ENCODE data around the gene RALGPS1.

The RALGPS1 gene

DNA sequence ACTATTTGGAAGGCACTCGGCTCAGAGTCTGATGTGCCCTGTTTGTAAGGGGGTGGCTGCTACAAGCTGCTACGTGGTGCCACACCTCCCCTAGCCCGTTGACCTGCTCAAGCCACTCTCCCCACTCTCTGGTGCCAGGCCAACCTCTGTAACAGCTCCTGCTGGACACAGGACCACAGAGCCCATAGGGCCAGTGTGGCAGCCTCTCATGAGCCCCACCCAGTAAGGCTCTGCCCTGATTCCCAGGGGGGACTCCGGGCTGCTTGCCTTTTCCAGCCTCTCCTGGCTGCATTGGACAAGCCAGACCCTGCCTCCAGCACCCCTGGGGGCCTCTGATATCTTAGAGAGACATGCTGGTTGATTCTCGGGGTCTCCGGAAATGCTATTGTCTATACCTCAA lies 261.2 kb downstream of the RALGPS1 start:
- in situ Hi-C loops (cut with MboI; ENCODE audit: low sequenced_read_pairs, unreplicated experiment): no loop called here
- TF ChIP-seq, protein P1, sequence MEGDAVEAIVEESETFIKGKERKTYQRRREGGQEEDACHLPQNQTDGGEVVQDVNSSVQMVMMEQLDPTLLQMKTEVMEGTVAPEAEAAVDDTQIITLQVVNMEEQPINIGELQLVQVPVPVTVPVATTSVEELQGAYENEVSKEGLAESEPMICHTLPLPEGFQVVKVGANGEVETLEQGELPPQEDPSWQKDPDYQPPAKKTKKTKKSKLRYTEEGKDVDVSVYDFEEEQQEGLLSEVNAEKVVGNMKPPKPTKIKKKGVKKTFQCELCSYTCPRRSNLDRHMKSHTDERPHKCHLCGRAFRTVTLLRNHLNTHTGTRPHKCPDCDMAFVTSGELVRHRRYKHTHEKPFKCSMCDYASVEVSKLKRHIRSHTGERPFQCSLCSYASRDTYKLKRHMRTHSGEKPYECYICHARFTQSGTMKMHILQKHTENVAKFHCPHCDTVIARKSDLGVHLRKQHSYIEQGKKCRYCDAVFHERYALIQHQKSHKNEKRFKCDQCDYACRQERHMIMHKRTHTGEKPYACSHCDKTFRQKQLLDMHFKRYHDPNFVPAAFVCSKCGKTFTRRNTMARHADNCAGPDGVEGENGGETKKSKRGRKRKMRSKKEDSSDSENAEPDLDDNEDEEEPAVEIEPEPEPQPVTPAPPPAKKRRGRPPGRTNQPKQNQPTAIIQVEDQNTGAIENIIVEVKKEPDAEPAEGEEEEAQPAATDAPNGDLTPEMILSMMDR (IDR thresholded peaks at IDR 0.05; ENCODE audit: borderline replicate concordance, control extremely low read depth, extremely low read depth, insufficient read depth, missing control alignments): no peak
- no peak for DNase-seq (ENCODE audit: low spot score)

DNA sequence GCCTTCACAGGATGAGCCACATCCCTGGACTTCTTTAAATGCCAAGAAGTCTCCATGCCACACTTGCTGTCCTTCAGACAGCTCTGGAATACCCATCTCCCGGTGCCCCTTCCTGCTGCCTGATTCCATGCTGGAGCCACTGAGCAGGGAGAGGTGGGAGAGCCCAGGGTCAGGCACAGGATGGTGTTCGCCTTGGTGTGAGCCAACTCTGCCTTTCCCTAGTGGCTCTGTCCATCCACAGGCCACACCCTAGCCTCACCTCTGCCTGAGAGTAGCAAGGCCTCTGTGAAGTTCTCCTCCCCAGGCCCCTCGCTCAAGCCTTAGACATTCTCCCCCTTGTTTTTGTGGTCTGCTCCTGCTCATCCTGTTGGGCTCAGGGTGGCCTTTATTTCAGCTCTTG lies 262.0 kb downstream of the RALGPS1 start:
- DNase-seq (ENCODE audit: low spot score): no peak
- TF ChIP-seq, protein P1 (IDR thresholded peaks at IDR 0.05; ENCODE audit: borderline replicate concordance, control extremely low read depth, extremely low read depth, insufficient read depth, missing control alignments): no peak
- in situ Hi-C loops (cut with MboI; ENCODE audit: low sequenced_read_pairs, unreplicated experiment): no loop called here

DNA sequence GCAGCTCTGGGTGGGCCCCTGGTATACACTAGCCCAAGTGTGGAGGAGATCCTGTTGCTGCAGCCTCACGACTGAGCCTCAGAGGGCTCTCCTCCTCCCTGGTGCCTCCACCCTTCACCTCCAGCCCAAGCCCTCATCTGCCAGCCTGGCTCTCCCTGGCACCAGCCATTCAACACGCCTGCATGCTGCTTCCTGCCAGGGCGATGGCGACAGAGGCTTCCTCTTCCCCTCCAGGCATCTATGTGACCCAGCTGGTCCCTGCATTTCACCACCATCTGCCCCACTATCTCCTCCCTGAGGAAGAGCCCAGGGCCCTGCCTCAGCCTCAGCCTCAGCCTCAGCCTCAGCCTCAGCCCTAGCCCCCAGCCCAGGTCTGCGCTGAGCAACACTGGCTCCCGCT lies 262.6 kb downstream of the RALGPS1 start:
- in situ Hi-C loops (cut with MboI; ENCODE audit: low sequenced_read_pairs, unreplicated experiment): no loop called here
- DNase-seq (ENCODE audit: low spot score): no peak

DNA sequence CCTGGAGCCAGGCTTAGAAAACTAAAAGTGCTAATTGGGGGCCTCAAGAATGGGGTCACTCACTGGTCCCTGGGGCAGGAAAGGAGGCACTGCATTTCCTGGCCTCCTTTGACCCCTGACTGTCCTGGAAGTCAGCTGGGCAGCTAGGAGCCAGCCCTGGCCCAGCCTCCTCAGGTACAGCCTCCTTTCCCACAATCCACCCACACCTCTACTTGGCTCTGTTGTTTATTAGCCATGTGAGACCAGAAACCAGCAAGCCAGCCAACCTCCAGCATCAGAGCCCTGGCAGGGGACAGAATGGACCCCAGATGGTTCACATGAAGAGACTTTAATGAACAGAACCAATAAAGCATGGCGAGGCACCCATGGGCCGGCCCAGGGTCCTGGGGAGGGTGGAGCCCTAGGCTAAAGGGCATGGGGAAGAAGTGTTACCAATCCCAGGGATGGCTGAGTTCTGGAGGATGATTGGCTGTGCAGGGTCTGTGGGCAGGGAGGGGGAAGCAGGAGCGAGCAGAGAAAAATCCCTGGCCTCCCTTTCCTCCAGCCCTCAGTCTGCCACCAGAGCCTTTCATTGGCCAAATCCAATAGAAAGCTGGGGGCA lies 263.2 kb downstream of the RALGPS1 start:
- DNase-seq (ENCODE audit: low spot score): no peak
- TF ChIP-seq, protein P1 (IDR thresholded peaks at IDR 0.05; ENCODE audit: borderline replicate concordance, control extremely low read depth, extremely low read depth, insufficient read depth, missing control alignments): no peak
- in situ Hi-C loops (cut with MboI; ENCODE audit: low sequenced_read_pairs, unreplicated experiment): no loop called here

More for the DNA sequence above, 262.6 kb downstream of the RALGPS1 start:
- TF ChIP-seq, protein P1 (IDR thresholded peaks at IDR 0.05; ENCODE audit: borderline replicate concordance, control extremely low read depth, extremely low read depth, insufficient read depth, missing control alignments): no peak

DNA sequence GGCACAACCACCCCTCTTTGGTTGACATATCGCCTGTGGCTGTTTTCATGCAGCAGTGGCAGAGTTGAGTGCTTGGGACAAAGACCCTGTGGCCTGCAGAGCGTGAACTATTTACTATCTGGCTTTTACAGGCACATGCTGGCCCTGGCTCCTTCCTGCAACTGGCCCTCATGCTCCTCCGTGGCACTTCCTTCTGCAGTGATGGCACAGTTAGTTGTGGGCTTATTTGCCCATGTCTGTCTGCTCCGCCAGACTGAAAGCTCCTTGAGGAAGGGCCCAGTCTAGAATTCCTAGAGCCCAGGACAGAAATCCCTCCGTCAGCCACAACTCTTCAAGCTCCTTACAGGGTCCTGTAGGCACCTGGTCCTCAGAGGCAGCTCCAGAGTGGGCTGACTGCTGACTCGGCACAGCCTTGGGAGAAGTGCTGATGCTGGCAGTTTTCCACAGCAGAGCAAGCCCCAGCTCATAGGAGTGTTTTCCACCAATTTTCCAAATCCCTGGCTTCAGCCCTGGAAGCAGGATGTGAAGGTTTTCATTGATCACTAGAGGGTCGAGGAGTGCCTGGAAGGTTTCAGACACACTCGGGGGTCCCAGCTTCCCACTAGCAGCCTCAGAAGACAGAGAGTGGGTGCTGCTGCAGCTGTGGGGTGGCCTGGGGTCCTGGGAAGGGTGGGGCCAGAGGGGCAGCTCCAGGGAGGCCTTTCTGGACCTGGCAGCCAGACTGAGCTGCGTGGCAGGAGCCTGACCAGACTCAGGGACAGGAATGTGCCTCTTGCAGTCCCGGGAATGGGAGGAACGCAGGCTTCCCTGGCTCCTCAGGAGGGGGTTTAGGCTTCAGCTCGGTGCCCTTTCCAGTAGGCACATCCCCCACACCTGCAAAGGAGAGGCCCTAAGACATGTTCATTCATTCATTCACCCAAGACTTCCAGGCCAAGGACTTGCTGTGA lies 264.4 kb downstream of the RALGPS1 start:
- in situ Hi-C loops (cut with MboI; ENCODE audit: low sequenced_read_pairs, unreplicated experiment): no loop called here
- TF ChIP-seq, protein P1 (IDR thresholded peaks at IDR 0.05; ENCODE audit: borderline replicate concordance, control extremely low read depth, extremely low read depth, insufficient read depth, missing control alignments): no peak
- DNase-seq (ENCODE audit: low spot score): no peak

DNA sequence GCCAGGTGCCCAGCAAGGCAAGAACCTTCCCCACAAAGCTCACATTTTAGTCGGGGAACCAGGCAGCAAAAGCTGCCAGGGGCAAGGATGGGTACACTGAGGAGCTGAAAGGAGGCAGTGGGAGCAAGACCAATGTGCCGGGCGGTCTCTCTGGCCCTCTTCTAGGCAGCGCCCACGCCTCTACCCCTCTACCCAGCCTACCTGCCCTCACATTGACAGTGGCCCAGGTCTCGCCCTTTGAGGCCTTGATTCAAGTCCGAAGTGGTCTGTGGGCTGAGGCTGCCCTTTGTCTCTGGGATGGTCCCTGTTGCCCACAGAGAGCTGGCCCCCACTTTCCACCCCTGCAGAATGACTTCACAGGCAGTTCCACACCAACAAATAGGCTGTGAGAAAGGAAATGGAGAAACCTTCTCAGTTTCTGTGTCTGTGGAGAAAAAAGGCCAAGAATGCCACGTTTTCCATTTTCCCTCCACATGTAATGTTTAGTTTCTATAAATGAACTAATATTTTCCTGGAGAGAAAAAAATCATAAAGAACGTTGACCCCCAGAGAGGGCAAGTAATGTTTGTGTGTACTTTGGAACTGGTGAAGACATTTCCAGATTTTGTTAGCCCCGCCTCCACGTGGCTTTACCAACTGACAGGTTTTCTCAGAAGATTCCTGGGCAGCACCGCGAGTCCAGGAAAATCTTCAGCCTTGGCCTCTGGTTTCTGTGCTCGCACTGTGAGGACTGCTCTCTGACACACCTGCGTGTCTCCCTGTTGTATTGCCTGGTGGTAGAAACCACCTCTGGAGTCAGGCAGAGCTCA lies 265.3 kb downstream of the RALGPS1 start:
- DNase-seq (ENCODE audit: low spot score): no peak
- TF ChIP-seq, protein P1 (IDR thresholded peaks at IDR 0.05; ENCODE audit: borderline replicate concordance, control extremely low read depth, extremely low read depth, insufficient read depth, missing control alignments): no peak
- in situ Hi-C loops (cut with MboI; ENCODE audit: low sequenced_read_pairs, unreplicated experiment): no loop called here
